Measurements from ENCODE around the gene SHROOM3.
"Not testable (repeated sequence)": the region's sequence is repeated elsewhere in the genome, so short reads cannot be mapped to it uniquely, and the experiment has no call there.

SHROOM3 gene

DNA sequence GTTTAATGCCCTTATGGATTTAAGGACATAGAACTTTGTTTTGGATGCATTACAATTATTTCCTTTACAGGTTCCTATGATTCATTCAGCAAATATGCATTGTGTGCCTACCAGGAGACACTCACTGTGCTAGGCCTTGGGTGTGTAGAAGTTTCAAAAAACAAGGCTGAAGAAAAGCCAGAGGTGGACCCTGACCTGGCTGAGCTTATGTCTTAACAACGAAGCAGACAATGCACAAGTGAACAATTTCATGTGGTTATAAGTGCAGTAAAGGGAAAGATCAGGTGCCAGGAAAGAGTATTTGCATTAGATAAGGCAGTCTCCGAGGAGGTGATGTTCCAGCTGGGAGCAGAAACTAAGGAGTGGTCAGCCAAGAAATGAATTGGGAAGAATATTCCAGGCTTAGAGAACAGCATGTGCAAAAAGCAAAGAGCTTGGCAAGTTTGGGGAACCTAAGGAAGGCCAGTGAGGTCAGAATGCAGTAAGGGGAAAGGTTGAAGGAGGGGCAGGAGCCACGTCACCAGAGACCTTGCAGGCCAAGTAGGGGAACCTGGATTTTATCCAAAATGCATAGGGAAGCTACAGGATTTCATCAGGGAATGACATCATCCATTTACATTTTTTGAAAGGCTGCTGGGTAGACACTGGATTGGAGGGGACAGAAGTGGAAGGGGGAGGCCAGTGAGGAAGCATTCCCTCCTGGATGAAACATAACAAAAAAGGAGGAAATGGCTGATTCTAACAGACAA is 269.3 kb downstream of the SHROOM3 start:
- DNase-seq, result no peak

DNA sequence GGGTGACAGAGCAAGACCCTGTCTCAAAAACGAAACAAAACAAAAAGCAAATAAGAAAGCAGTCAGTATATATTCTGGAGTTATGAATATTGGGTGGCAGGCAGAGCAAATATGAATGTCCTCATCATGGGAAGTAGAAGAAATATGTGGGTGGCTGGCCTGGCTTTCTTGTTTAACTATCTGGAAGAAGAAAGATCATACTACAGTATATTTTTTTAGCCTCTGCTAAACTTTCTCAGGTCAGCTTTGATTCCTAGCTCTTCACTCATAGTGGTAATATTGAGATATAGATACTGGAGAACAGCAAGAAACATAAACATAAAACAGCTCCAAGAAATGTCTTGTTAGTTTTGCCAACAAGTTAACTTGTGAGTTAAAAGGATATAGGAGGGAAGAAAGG is 270.4 kb downstream of the SHROOM3 start:
- no peak for DNase-seq

DNA sequence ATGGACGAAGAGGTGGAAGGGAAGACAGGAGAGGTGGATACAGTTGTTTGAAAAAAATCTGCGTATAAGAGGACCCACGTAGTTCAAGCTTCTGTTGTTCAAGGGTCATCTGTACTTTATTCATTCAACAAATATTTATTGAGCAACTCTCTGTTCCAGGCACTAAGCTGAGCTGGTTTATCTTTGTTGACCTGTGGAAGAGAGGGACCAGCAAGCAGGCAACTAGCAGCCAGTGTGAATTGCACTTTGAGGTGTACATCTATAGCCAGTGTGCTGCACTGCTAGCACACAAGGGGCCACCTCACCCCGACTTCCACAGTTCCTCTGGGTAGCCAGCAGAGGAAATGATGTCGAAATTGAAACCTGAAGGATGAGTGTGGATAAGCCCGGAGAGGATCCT is 271.6 kb downstream of the SHROOM3 start:
- no peak for DNase-seq

DNA sequence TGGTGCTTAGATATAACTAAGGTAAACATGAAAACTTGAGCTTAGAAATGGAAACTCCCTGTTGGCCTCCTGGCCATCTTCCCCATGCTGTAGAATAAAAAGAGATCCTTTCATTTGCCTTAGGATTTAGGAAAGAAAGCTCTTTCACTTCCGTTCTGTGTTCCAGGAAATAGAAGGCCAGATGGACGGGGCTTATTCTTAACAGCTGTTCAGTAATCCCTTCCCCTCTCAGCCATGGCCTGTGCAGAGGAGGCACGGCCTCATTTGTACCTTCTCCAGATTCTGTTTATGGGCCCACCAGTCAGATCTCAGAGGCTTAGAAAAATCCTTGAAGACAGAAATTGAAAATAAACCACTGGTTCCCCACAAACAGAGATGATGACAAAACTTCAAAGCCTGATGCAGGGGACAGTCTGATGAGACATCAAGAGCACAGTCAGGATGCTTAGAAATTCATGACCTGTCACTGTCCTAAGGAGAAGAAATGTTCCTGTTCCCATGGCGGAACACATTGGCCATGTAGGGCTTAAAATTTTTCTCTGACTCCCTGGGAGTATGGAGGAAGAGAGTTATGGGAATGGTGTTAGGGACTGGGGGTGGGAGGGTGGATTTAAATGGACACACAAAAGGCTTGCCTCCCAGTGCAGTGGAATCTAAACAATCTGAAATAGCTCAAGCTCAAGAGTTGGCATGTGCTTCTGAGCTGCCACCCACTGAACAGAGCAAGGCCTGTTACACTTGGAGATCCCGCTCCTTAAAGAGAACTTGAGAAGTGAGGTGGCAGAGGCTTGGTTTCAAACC is 274.1 kb downstream of the SHROOM3 start:
- no peak for DNase-seq

DNA sequence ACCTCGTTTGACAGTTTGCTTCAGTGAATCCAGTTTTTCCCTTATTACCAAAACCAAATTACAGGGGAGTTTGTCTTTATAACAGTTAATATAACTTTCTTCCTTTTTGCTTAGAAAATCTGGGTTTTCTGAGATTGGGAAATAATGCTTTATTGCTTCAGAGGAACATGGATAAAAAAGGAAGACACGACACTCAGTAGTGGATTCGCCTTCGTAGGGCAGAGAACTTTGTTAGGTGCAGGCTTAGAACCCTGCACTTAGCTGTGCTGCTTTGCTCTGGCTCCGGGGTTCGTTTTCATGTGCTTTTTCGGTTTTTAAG is 274.7 kb downstream of the SHROOM3 start:
- no peak for DNase-seq

DNA sequence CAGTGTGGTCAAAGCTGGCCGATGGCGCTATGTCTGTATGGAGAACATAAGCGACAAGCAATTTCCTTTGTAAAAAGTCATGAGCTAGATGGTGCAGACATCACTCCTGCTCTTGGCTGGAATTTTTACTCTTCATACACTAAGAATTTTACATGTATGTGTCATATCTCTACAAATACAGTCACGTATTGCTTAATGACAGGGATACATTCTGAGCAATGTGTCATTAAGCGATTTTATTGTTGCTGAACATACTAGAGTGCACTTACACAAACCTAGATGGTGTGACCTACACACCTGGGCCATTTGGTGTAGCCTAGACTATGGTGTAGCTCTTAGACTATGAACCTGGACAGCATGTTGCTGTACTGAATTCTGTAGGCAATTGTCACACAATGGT is 277.5 kb downstream of the SHROOM3 start:
- DNase-seq, result no peak

DNA sequence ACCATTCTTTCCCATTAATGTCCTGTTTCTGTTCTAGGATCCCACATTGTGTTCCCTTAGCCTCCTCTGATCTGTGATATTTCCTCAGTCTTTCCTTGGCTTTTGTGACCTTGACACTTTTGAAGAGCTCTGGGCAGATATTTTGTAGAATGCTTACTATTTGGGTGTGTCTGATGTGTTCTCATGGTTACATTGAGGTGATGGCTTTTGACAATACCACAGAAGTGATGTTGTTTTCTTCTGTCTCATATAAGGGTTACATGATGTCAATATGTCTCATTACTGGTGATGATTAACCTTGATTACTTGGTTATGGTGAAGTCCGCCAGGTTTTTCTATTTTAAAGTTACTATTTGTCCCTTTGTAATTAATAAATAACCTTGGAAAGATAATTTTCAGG is 279.2 kb downstream of the SHROOM3 start:
- DNase-seq, result no peak

DNA sequence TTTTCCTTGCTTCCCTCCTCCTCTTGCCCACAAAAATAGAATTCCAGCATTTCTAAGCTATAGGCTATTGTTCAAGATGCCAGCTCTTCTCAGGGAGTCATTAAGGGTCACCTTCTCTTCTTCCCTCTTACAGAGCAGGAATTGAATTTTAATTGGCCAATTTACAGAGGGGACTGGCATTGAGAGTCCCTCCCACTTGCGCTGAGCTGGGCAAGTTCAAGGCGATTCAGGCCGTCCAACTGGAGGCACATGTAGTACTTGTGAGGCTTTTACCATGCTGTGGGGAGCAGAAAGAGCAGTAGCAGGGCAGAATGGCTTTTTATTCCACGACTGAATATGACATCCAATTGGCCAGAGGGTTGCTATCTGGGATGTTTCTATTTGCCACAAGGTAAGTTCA is 281.0 kb downstream of the SHROOM3 start:
- DNase-seq, result no peak

DNA sequence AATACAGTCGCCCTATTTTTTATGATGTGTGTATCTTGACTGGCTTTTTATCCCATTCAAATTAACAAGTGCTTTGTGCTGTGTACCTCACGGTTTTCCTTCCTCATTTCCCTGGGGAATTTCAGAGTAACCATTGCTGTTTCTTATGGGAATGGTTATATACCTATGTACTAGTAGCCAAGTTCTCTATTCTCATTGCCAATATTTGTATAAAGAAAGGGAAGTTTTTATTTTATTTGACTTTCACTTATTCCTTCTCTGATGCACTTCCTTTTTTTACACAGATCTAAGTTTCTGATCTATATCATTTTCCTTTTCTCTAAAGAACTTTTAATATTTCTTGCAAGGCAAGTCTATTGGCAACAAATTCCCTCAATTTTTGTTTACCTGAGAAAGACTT is 281.6 kb downstream of the SHROOM3 start:
- no peak for DNase-seq

DNA sequence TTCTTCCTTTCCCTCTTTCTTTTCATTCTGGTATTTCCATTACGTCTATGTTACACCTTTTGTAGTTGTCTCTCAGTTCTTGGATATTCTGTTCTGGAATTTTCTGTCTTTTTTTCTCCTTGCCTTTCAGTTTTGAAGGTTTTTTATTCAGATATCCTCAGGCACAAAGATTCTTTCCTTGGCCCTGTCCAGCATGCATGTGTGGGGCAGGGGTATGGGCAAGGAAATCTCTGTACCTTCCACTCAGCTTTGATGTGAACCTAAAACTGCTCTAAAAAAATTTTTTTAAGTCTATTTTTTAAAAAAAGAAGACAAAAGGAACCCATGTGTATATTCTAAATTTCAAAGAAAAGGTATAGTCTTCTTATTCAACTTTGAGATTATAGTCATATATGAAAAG is 282.4 kb downstream of the SHROOM3 start:
- no peak for DNase-seq

DNA sequence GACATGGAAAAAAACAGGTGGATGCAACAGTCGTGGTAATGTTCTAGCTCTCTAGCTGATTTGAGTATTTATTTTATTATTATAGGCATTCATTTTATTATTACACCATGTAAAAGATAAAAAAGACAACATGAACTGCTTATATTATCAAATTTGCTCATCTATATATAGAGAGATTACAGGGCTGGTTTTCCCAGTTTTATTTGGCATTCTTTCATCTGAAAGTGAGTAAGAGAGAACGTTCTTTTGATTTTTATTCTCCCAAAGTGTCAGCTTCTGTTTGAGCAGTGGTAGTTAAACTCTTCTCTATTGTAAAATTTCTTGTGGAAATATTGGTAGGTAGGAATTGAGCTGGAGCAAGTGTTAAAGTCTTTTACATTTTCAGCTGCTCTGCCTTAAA is 283.0 kb downstream of the SHROOM3 start:
- DNase-seq, result no peak

DNA sequence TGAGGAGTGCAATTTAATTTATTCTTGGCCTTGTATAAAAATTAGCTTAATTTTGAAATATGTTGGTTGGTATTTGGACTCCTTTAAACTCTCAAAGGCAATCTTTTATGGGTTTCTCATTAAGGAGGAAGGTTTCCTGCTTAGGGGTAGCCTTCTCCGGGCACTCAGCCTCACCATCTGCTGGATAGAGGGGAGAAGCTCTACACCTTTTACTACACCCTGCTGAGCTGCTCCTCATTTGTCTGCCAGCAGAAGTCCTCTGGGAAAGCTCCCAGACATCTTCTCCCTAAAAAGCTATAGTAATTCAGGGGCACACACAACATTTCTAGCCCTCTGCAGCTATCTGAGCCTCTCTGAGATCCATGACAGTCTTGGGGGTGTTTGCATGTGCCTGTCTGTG is 283.8 kb downstream of the SHROOM3 start:
- no peak for DNase-seq

DNA sequence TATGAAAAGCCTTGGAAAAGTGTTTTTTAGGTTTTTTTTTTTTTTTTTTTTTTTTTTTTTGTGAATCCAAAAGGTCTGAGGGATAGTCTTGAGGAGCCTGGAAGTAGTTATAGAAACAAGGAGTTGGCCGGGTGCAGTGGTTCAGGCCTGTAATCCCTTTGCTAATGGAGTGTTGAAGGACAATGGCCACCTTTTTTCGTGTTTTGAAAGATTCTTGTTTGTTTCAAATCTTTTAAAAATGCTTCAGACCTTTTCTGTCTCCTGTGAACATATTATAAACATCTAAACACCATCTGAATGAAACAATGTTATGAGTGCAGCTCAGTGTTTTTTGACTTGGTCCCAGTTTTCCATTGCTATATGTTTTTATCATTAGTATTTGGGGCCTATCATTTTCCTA is 285.1 kb downstream of the SHROOM3 start:
- no peak for DNase-seq

DNA sequence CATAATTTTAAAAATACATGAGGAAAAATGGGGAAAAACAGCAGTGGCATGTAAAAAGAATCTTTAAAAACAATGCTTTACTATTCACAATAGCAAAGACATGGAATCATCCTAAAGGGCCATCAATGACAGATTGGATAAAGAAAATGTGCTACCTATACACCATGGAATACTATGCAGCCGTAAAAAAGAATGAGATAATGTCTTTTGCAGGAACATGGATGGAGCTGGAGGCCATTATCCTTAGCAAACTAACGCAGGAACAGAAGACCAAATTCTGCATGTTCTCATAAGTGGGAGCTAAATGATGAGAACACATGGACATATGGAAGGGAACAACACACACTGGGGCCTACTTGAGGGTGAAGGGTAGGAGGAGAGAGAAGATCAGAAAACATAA is 287.1 kb downstream of the SHROOM3 start:
- DNase-seq, result not testable (repeated sequence)

DNA sequence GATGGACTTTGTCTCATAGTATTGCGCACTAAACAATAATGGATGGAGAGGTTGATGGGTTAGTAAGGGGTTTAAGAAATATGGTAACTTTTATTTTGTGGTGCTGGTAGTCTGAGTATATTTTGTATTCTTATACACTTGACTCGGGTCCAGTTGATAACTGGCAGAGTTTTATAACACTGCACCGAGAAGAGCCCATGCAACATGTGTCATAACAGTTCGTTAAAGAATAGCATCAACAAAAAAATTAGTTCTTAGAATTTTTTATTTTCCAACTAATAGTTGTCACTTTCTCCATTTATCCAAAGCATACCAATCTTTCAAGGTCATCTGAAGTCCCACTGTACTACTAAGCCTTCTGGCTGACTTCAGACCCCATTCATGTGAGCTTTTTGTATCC is 287.8 kb downstream of the SHROOM3 start:
- no peak for DNase-seq

DNA sequence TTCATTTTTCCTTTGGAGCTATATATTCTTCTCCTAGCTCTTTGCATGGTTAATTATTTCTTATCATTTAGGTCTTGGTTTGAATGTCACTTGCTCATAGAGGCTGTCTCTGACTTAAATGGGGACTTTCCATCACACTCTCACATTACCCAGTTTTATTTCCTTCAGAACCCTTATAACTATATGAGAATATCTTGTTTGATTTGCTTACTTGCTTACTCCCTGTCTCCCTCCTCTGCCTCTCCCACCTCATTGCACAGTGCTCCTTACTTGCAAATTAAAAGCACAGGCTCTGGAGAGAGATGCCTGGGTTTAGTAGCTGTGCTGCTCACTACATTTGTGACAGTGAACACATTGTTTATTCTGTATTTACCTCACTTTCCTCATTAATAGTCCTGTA is 288.3 kb downstream of the SHROOM3 start:
- DNase-seq, result no peak

DNA sequence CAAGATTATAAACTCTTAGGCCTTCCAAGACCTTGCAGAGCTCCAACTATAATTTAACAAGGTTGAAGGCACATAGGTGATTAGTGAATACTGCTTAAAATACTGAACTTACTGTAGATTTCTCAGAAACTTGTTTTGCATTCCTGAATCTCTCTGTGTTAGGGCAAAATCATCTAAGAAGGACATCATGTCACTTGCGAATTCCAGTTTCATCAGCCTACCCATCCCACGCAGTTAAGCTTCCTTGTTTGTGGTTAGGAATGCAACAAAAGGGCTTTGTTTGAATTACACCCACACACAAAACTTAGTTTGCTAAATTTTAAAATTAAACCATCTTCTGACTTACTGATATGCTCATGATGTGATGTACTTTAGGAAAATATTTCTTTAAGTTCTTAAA is 288.9 kb downstream of the SHROOM3 start:
- peak in 1 of 2 experiments; percentile 4 for DNase-seq

DNA sequence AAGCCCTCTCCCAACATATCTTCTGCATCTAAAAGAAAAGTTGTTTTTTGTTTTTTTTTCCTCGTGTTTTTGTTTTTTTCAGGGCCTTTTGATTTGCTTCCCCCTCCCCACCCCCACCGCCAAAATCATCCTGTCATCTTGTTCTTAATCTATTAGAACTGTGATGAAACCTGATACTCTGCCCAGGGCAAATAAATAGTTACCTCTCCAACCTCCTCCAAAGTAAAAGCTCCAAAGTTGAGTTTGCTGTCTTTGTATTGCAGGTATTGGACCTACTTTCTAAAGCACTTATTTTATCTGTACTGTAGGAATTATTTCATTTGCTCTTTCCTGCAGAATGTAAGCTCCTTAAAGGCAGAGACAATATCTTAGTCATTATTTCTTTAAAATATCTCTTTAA is 290.0 kb downstream of the SHROOM3 start:
- no peak for DNase-seq

DNA sequence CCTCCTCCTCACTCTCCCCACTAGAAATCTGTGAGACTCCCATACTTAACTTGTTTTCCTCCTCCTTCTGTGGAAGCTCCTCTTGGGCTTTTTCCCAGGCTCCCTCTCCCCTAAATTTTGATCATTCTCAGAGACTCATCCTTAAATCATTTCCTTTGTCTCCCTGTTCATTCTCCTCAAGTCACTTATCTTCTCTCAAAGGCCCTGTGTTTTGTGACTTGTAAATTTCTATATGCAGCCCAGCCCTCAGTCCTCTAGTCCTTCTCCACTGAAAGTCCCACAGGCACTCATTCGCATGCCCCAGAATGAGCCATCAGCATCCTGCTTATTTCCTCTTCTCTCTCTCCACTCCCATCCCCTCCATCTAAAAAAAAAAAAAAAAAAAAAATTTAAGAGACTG is 291.1 kb downstream of the SHROOM3 start:
- DNase-seq, result no peak

DNA sequence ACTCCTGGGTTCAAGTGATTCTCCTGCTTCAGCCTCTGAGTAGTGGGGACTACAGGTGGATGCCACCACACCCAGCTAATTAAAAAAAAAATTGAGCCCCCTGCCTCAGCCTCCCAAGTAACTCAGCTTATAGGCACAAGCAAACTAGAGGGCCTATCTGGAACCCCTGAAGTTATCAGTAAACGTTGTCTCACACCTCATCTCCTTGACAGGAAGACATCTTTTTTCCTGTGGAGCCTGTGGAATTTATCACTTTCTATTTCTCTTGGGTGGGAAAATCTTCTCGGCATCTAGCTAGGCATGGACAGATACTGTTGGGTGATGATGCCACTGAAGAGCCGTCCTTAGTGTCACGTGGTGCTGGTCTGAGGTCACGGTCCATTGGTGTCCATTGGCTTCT is 291.6 kb downstream of the SHROOM3 start:
- no peak for DNase-seq

DNA sequence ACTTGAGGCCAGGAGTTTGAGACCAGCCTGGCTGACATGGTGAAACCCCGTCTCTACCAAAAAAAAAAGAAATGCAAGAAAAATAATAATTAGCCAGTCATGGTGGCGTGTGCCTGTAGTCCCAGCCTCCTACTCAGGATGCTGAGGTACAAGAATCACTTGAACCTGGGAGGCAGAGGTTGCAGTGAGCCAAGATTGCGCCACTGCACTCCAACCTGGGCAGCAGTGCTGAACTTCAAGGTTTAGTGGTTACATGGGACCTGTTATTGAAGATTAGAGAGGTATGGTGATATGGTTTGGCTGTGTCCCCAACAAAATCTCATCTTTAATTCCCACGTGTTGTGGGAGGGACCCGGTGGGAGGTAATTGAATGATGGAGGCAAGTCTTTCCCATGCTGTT is 292.9 kb downstream of the SHROOM3 start:
- DNase-seq, result not testable (repeated sequence)

DNA sequence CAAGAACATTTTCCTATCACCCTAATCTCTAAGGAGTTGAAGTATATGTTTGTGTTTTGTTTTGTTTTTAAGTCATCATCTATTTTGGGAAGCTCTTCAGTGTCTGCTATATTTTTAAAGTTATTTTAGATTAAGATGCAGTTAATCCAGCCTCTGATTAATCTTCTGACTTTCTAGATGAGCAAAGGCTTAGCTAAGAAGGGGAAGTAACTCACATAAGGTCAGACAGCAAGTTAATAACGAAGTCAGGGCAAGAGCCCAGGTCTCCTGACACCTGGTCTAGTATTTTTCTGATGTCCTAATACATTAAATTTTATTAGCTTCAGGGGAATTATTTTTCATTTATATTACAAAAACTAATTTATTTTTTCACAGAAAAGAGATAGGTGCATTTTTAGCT is 294.4 kb downstream of the SHROOM3 start:
- no peak for DNase-seq

DNA sequence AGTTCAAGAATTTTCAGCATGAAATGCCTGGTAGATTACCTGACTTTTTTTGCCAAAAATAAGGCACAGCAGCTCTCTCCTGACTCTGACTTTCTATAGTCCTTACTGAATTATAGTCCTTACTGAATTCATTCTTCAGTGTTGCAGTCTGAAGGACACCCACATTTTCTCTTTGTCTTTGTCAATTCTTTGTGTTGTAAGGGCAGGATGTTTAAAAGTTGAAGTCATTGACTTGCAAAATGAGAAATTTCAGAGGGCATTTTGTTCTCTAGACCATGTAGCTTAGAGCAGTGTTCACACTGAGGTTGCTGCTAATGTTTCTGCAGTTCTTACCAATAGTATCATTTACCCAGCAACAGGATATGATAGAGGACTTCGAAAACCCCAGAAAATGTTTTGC is 295.0 kb downstream of the SHROOM3 start:
- no peak for DNase-seq

DNA sequence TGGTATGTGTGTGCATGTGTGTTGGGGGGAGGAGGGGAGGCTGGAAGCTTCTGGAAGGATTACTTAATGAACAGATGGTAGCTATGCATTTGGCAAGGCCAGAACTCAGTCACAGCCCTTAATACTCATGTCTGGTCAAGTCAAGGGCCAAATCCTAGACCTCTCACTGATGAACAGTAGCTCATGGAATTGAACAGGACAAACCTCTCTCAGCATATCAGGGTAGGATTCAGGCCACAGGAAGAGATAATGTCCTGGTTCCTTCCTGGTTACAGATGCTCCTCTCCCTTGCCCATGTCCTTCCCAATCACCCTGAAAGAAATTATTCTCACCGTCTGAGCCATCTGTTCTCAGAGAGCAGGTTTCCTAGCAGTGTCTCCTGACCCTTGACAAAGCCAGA is 297.2 kb downstream of the SHROOM3 start:
- no peak for DNase-seq

Measured in Kasumi-1 (cell line).